Esophagus muscularis mucosa (tissue), 4 donors: ENCODE data around the gene TCAP.

ENCODE experiments used
- CTCF ChIP-seq, 3 experiments: fragments of 200-600 bp in 2 of 3; fragments of 450-650 bp in 1 of 3; sonication (generic) in 2 of 3; IDR thresholded peaks; one replicate each; pipeline ENCODE4 v1.5.1; 2017 to 2019; ENCODE audit warnings: antibody characterized with exemption in 3 of 3, mild to moderate bottlenecking in 2 of 3, moderate library complexity in 1 of 3
- EP300 ChIP-seq: sonication (generic); formaldehyde crosslinking; IDR thresholded peaks from one replicate; pipeline ENCODE4 v1.6.1; 2017; ENCODE audit warnings: antibody characterized with exemption
- POLR2A ChIP-seq: fragments of 450-650 bp; IDR thresholded peaks from one replicate; pipeline ENCODE4 v1.6.1; 2017; ENCODE audit warnings: antibody characterized with exemption, moderate library complexity, mild to moderate bottlenecking, low read depth
- POLR2AphosphoS5 ChIP-seq, 2 donors: sonication (generic); formaldehyde crosslinking; IDR thresholded peaks; one replicate each; pipeline ENCODE4 v1.6.1; 2017; ENCODE audit warnings: antibody characterized with exemption in 2 of 2

GRCh38 chr17:39641883-39642282 is 23.3 kb upstream of the TCAP start:
- TF ChIP-seq EP300 (no peak), CTCF (IDR thresholded peaks at IDR 0.05) (no peak), POLR2AphosphoS5 (IDR thresholded peaks at IDR 0.05) (no peak), POLR2A (no peak)
